Measurements from ENCODE around the gene OR2T11. TPM values are rescaled to one million over a fixed set of nuclear protein-coding genes. Genes with fewer than 3 reads are reported as not detected.
"Not testable (repeated sequence)": the region's sequence is repeated elsewhere in the genome, so short reads cannot be mapped to it uniquely, and the experiment has no call there.

The OR2T11 gene
- total RNA-seq, 1 donor from 2014 or later: not detected

- intact Hi-C loops (cut with micrococcal nuclease); H3K36me3 Mint-ChIP-seq (ENCODE audit: low read depth); H3K4me1 Mint-ChIP-seq (ENCODE audit: low read depth); H3K4me3 Mint-ChIP-seq (ENCODE audit: low read depth); H3K27me3 Mint-ChIP-seq (ENCODE audit: low read depth); DNase-seq (ENCODE audit: low spot score); H3K9me3 Mint-ChIP-seq; H3K27ac Mint-ChIP-seq: not testable (repeated sequence)
Observed at GRCh38 chr1:248636612-248637011, 1.7 kb upstream of the OR2T11 start.

GRCh38 chr1:248631354-248632008 is 3.4 kb downstream of the OR2T11 start:
- H3K4me3 Mint-ChIP-seq (ENCODE audit: low read depth): no peak overlapping the region
- H3K9me3 Mint-ChIP-seq: no peaks in the 10 kb centered on the region
- H3K27ac Mint-ChIP-seq: no peak overlapping the region
- DNase-seq (ENCODE audit: low spot score): no peak
- H3K36me3 Mint-ChIP-seq (ENCODE audit: low read depth): no peaks in the 10 kb centered on the region
- H3K4me1 Mint-ChIP-seq (ENCODE audit: low read depth): no peaks in the 10 kb centered on the region
- H3K27me3 Mint-ChIP-seq (ENCODE audit: low read depth): no peaks in the 10 kb centered on the region
- intact Hi-C loops (cut with micrococcal nuclease): no loop called here

- Mint-ChIP-seq H3K36me3 (ENCODE audit: low read depth) (no peaks in the 10 kb centered on the region), H3K4me1 (ENCODE audit: low read depth) (no peaks in the 10 kb centered on the region), H3K4me3 (ENCODE audit: low read depth) (no peak overlapping the region), H3K27ac (no peak overlapping the region), H3K9me3 (no peaks in the 10 kb centered on the region), H3K27me3 (ENCODE audit: low read depth) (no peaks in the 10 kb centered on the region)
- intact Hi-C loops (cut with micrococcal nuclease): no loop called here
- DNase-seq (ENCODE audit: low spot score): no peak
Observed at GRCh38 chr1:248630551-248630950, 4.3 kb downstream of the OR2T11 start.

- no peaks in the 10 kb centered on the region for H3K27me3 Mint-ChIP-seq (ENCODE audit: low read depth)
- H3K9me3 Mint-ChIP-seq: no peaks in the 10 kb centered on the region
- H3K4me1 Mint-ChIP-seq (ENCODE audit: low read depth): no peaks in the 10 kb centered on the region
- no peak overlapping the region for H3K4me3 Mint-ChIP-seq (ENCODE audit: low read depth)
- intact Hi-C loops (cut with micrococcal nuclease): no loop called here
- no peak for DNase-seq (ENCODE audit: low spot score)
- no peak overlapping the region for H3K27ac Mint-ChIP-seq
- no peaks in the 10 kb centered on the region for H3K36me3 Mint-ChIP-seq (ENCODE audit: low read depth)
Observed at GRCh38 chr1:248627971-248628844, 6.7 kb downstream of the OR2T11 start.

GRCh38 chr1:248625971-248626370 is 8.9 kb downstream of the OR2T11 start:
- no peak overlapping the region for H3K4me3 Mint-ChIP-seq (ENCODE audit: low read depth)
- H3K4me1 Mint-ChIP-seq (ENCODE audit: low read depth): no peaks in the 10 kb centered on the region
- no peaks in the 10 kb centered on the region for H3K27me3 Mint-ChIP-seq (ENCODE audit: low read depth)
- H3K9me3 Mint-ChIP-seq: no peaks in the 10 kb centered on the region
- H3K36me3 Mint-ChIP-seq (ENCODE audit: low read depth): no peaks in the 10 kb centered on the region
- no peak overlapping the region for H3K27ac Mint-ChIP-seq
- DNase-seq (ENCODE audit: low spot score): no peak
- intact Hi-C loops (cut with micrococcal nuclease): no loop called here

GRCh38 chr1:248625166-248625565 is 9.7 kb downstream of the OR2T11 start:
- intact Hi-C loops (cut with micrococcal nuclease): no loop called here
- Mint-ChIP-seq H3K9me3 (no peaks in the 10 kb centered on the region), H3K4me1 (ENCODE audit: low read depth) (no peaks in the 10 kb centered on the region)

GRCh38 chr1:248622570-248623001 is 12.3 kb downstream of the OR2T11 start:
- Mint-ChIP-seq H3K4me1 (ENCODE audit: low read depth) (peaks cover 9% of the 10 kb centered on the region), H3K27me3 (ENCODE audit: low read depth) (no peaks in the 10 kb centered on the region), H3K36me3 (ENCODE audit: low read depth) (no peaks in the 10 kb centered on the region), H3K4me3 (ENCODE audit: low read depth) (no peak overlapping the region), H3K9me3 (no peaks in the 10 kb centered on the region), H3K27ac (no peak overlapping the region)
- intact Hi-C loops (cut with micrococcal nuclease): loop anchor here (1.0 to 5.0 kb wide), 2 partner anchors 65 to 185 kb away; no protein-coding TSS in a partner anchor
- DNase-seq (ENCODE audit: low spot score): no peak

More at GRCh38 chr1:248625166-248625565, 9.7 kb downstream of the OR2T11 start:
- DNase-seq (ENCODE audit: low spot score): no peak
- Mint-ChIP-seq H3K27ac (no peak overlapping the region), H3K27me3 (ENCODE audit: low read depth) (no peaks in the 10 kb centered on the region), H3K36me3 (ENCODE audit: low read depth) (no peaks in the 10 kb centered on the region), H3K4me3 (ENCODE audit: low read depth) (no peak overlapping the region)

- no peaks in the 10 kb centered on the region for H3K27me3 Mint-ChIP-seq (ENCODE audit: low read depth)
- DNase-seq (ENCODE audit: low spot score): no peak
- H3K4me3 Mint-ChIP-seq (ENCODE audit: low read depth): no peak overlapping the region
- no peak overlapping the region for H3K27ac Mint-ChIP-seq
- no peaks in the 10 kb centered on the region for H3K9me3 Mint-ChIP-seq
- H3K4me1 Mint-ChIP-seq (ENCODE audit: low read depth): peaks cover 9% of the 10 kb centered on the region
- intact Hi-C loops (cut with micrococcal nuclease): loop anchor here (1.0 to 5.0 kb wide), 2 partner anchors 66 to 186 kb away; no protein-coding TSS in a partner anchor
- H3K36me3 Mint-ChIP-seq (ENCODE audit: low read depth): no peaks in the 10 kb centered on the region
Observed at GRCh38 chr1:248621770-248622169, 13.1 kb downstream of the OR2T11 start.

GRCh38 chr1:248618878-248619277 is 16.0 kb downstream of the OR2T11 start:
- Mint-ChIP-seq H3K4me1 (ENCODE audit: low read depth) (peaks cover 24% of the 10 kb centered on the region), H3K36me3 (ENCODE audit: low read depth) (no peaks in the 10 kb centered on the region), H3K4me3 (ENCODE audit: low read depth) (no peak overlapping the region), H3K27me3 (ENCODE audit: low read depth) (no peaks in the 10 kb centered on the region), H3K9me3 (no peaks in the 10 kb centered on the region), H3K27ac (peak overlapping the region; percentile 26)
- no peak for DNase-seq (ENCODE audit: low spot score)
- intact Hi-C loops (cut with micrococcal nuclease): no loop called here

- Mint-ChIP-seq H3K36me3 (ENCODE audit: low read depth) (no peaks in the 10 kb centered on the region), H3K4me3 (ENCODE audit: low read depth) (no peak overlapping the region), H3K27ac (no peak overlapping the region), H3K9me3 (no peaks in the 10 kb centered on the region), H3K4me1 (ENCODE audit: low read depth) (peaks cover 30% of the 10 kb centered on the region), H3K27me3 (ENCODE audit: low read depth) (no peaks in the 10 kb centered on the region)
- no peak for DNase-seq (ENCODE audit: low spot score)
- intact Hi-C loops (cut with micrococcal nuclease): no loop called here
Observed at GRCh38 chr1:248618119-248618518, 16.8 kb downstream of the OR2T11 start.

- intact Hi-C loops (cut with micrococcal nuclease): loop anchor here (1.0 kb wide), 2 partner anchors 209 to 215 kb away; no protein-coding TSS in a partner anchor
- H3K36me3 Mint-ChIP-seq (ENCODE audit: low read depth): no peaks in the 10 kb centered on the region
- no peaks in the 10 kb centered on the region for H3K27me3 Mint-ChIP-seq (ENCODE audit: low read depth)
- DNase-seq (ENCODE audit: low spot score): no peak
- peaks cover 36% of the 10 kb centered on the region for H3K4me1 Mint-ChIP-seq (ENCODE audit: low read depth)
- no peaks in the 10 kb centered on the region for H3K9me3 Mint-ChIP-seq
- no peak overlapping the region for H3K4me3 Mint-ChIP-seq (ENCODE audit: low read depth)
- H3K27ac Mint-ChIP-seq: peak overlapping the region; percentile 82
Observed at GRCh38 chr1:248613742-248614141, 21.1 kb downstream of the OR2T11 start.

GRCh38 chr1:248611883-248612414 is 22.9 kb downstream of the OR2T11 start:
- Mint-ChIP-seq H3K27me3 (ENCODE audit: low read depth) (no peaks in the 10 kb centered on the region), H3K27ac (peak overlapping the region; percentile 48), H3K36me3 (ENCODE audit: low read depth) (no peaks in the 10 kb centered on the region), H3K9me3 (no peaks in the 10 kb centered on the region), H3K4me1 (ENCODE audit: low read depth) (peaks cover 31% of the 10 kb centered on the region), H3K4me3 (ENCODE audit: low read depth) (no peak overlapping the region)
- intact Hi-C loops (cut with micrococcal nuclease): no loop called here
- no peak for DNase-seq (ENCODE audit: low spot score)

GRCh38 chr1:248610301-248610700 is 24.6 kb downstream of the OR2T11 start:
- H3K27ac Mint-ChIP-seq: peak overlapping the region; percentile 42
- intact Hi-C loops (cut with micrococcal nuclease): no loop called here
- peaks cover 26% of the 10 kb centered on the region for H3K4me1 Mint-ChIP-seq (ENCODE audit: low read depth)
- no peaks in the 10 kb centered on the region for H3K36me3 Mint-ChIP-seq (ENCODE audit: low read depth)
- DNase-seq (ENCODE audit: low spot score): no peak
- H3K9me3 Mint-ChIP-seq: no peaks in the 10 kb centered on the region
- H3K4me3 Mint-ChIP-seq (ENCODE audit: low read depth): no peak overlapping the region
- no peaks in the 10 kb centered on the region for H3K27me3 Mint-ChIP-seq (ENCODE audit: low read depth)
